ENCODE data around the gene INS.

GRCh38 chr11:2199466-2200341 lies 38.7 kb upstream of the INS start:
- no peak for TF ChIP-seq CTCF (IDR thresholded peaks at IDR 0.05)
- TF ChIP-seq POLR2A (IDR thresholded peaks at IDR 0.05), result no peak

Measured in upper lobe of left lung (tissue), 4 donors.